K562 (cell line): ENCODE results near the gene ABCG1. TPM values are rescaled to one million over a fixed set of nuclear protein-coding genes. Genes with fewer than 3 reads are reported as not detected.

Source experiments
- KDM5B ChIP-seq: fragments of 200-600 bp; sonication (generic); IDR thresholded peaks from 2 replicates; pipeline ENCODE4 v1.6.1; 2012; ENCODE audit warnings: low read depth, mild to moderate bottlenecking, moderate library complexity, low read length, control low read depth, inconsistent platforms; ENCODE audit not compliant: insufficient replicate concordance
- MAFK ChIP-seq: IDR thresholded peaks from 2 replicates; pipeline ENCODE4 v1.6.1; 2011; ENCODE audit warnings: low read length, improper control_type of control experiment
- MCM7 ChIP-seq, 2 experiments: fragments of 450-650 bp; IDR thresholded peaks; 2 replicates each; pipeline ENCODE4 v1.6.1; 2016 to 2018
- MGA ChIP-seq: fragments of 450-650 bp; IDR thresholded peaks from 2 replicates; pipeline ENCODE4 v1.6.1; 2016; ENCODE audit warnings: mild to moderate bottlenecking, moderate library complexity
- SMARCC2 ChIP-seq: fragments of 450-650 bp; IDR thresholded peaks from 2 replicates; pipeline ENCODE4 v1.6.1; 2017; ENCODE audit warnings: antibody characterized with exemption, moderate library complexity, mild to moderate bottlenecking, low read depth
- ZNF3 ChIP-seq: fragments of 250-450 bp; sonication (Bioruptor Pico); IDR thresholded peaks from 2 replicates; pipeline ENCODE4 v1.5.0; 2021; ENCODE audit warnings: mild to moderate bottlenecking, moderate library complexity
- ZNF347 ChIP-seq: fragments of 450-650 bp; formaldehyde crosslinking; IDR thresholded peaks from 2 replicates; pipeline ENCODE4 v1.4.0; 2020; ENCODE audit warnings: low read depth, mild to moderate bottlenecking, moderate library complexity
- polyA plus RNA-seq, 8 experiments: library from polyadenylated mRNA; depleted of rRNA in 4 of 8; stranded (reverse) in 5 of 8; unstranded in 3 of 8; fragments of >200 nt; fragmentation: Nextera tagmentation in 2 of 8; fragmentation: Illumina TruSeq in 1 of 8; extraction: Ambion mirVana in 2 of 8; extraction: Trizol in 1 of 8; gene quantifications; 2 replicates each; pipeline versions ENCODE4 v1.2.1 to v1.2.3, GENCODE V29; 2011 to 2014; ENCODE audit warnings: inconsistent platforms in 1 of 8, missing spikeins in 1 of 8
- total RNA-seq, 7 experiments: library from RNA; depleted of rRNA in 6 of 7; stranded (reverse); fragments of >200 nt in 6 of 7; fragmentation: Illumina TruSeq in 2 of 7; extraction: Trizol in 2 of 7; gene quantifications; 2 replicates each; pipeline versions ENCODE4 v1.2.1 to v1.2.3, GENCODE V29; 2011 to 2021; ENCODE audit warnings: low replicate concordance in 1 of 7
- TF ChIP-seq, protein P1 (sequence below): fragments of 250-450 bp; sonication (Bioruptor Pico); IDR thresholded peaks from 2 replicates; pipeline ENCODE4 v1.5.0; 2020; ENCODE audit warnings: mild to moderate bottlenecking
- TF ChIP-seq, protein P2 (sequence below): fragments of 450-650 bp; formaldehyde crosslinking; IDR thresholded peaks from 2 replicates; pipeline ENCODE4 v1.4.0; 2020; ENCODE audit warnings: mild to moderate bottlenecking
- TF ChIP-seq, protein P3 (sequence below): sonication (generic); formaldehyde crosslinking; IDR thresholded peaks from 2 replicates; pipeline ENCODE4 v1.8.1; 2022; ENCODE audit warnings: missing genetic modification reagents

Gene ABCG1
- total and polyA plus RNA-seq, 9 of the 15 experiments (the other 6 are each of a cell fraction or from before 2014, with no cell fraction given) = 0.04 to 0.09 TPM; not detected in 7

DNA sequence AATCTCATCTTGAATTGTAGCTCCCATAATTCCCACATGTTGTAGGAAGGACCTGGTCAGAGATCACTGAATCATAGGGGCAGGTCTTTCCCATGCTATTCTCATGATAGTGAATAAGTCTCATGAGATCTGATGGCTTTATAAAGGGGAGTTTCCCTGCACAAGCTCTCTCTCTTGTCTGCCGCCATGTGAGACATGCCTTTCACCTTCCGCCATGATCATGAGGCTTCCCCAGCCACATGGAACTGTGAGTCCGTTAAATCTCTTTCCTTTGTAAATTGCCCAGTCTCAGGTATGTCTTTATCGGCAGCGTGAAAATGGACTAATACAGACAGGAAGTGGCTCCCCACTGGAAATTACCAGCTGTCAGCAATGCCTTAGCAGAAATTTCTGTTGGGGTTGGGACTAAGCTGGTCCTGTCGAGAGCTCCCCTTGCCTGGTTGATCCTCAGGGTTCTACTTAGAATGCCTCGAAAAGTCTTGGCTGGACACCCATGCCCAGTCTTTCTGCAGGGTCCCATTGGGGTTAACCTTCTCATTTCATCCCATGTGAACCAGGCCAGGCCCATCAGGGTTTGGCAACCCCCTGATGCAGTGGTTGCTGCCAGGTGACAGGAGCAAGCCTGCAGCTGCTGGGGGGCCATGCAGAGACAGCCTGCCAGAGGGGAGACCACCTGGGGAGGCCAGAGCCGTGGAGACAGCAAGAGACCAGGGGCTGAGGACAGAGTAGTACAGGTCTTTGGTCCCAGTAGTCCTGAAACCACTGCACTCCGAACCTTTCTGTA, 2.8 kb upstream of the ABCG1 start (continued):
- no peak for TF ChIP-seq MGA
- no peak for TF ChIP-seq ZNF3 (CRISPR knock-in tag)
- TF ChIP-seq MCM7 (IDR thresholded peaks at IDR 0.05) = no peak
- TF ChIP-seq, protein P1, sequence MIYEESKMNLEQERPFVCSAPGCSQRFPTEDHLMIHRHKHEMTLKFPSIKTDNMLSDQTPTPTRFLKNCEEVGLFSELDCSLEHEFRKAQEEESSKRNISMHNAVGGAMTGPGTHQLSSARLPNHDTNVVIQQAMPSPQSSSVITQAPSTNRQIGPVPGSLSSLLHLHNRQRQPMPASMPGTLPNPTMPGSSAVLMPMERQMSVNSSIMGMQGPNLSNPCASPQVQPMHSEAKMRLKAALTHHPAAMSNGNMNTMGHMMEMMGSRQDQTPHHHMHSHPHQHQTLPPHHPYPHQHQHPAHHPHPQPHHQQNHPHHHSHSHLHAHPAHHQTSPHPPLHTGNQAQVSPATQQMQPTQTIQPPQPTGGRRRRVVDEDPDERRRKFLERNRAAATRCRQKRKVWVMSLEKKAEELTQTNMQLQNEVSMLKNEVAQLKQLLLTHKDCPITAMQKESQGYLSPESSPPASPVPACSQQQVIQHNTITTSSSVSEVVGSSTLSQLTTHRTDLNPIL (CRISPR knock-in tag) = no peak
- TF ChIP-seq, protein P2, sequence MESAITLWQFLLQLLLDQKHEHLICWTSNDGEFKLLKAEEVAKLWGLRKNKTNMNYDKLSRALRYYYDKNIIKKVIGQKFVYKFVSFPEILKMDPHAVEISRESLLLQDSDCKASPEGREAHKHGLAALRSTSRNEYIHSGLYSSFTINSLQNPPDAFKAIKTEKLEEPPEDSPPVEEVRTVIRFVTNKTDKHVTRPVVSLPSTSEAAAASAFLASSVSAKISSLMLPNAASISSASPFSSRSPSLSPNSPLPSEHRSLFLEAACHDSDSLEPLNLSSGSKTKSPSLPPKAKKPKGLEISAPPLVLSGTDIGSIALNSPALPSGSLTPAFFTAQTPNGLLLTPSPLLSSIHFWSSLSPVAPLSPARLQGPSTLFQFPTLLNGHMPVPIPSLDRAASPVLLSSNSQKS = no peak
- no peak for TF ChIP-seq MAFK
- TF ChIP-seq, protein P3, sequence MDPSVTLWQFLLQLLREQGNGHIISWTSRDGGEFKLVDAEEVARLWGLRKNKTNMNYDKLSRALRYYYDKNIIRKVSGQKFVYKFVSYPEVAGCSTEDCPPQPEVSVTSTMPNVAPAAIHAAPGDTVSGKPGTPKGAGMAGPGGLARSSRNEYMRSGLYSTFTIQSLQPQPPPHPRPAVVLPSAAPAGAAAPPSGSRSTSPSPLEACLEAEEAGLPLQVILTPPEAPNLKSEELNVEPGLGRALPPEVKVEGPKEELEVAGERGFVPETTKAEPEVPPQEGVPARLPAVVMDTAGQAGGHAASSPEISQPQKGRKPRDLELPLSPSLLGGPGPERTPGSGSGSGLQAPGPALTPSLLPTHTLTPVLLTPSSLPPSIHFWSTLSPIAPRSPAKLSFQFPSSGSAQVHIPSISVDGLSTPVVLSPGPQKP (CRISPR knock-in tag) = no peak
- no peak for TF ChIP-seq ZNF347 (CRISPR knock-in tag)
- TF ChIP-seq KDM5B = no peak
- TF ChIP-seq SMARCC2 = no peak
